Measurements from ENCODE around the gene C6. TPM values are rescaled to one million over a fixed set of nuclear protein-coding genes. Genes with fewer than 3 reads are reported as not detected.
"Not testable (repeated sequence)": the region's sequence is repeated elsewhere in the genome, so short reads cannot be mapped to it uniquely, and the experiment has no call there.

Gene C6
- total RNA-seq, 1 donor from 2014 or later = 9.8 TPM

DNA sequence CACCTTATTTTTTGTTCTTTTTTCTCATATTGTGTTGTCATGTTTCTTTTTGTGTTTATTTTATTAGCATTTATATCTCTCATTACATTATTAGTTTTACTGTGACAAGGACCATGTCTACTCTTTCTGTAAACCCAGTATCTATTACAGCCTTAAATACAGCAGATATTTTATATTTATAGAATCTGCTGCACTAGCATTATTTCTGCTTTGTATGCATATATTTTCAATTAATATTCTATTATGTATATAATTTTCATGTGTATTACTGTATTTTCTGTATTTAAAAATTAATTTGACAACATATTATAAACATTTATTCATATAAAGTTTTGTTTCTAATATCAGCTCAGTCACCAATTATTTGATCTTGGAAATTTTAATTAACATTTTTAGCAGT lies 19.5 kb upstream of the C6 start:
- no peaks in the 10 kb centered on the region for H3K36me3 ChIP-seq
- ATAC-seq = no peak
- no peak for DNase-seq
- H3K4me3 ChIP-seq = no peak overlapping the region
- no peaks in the 10 kb centered on the region for H3K4me1 ChIP-seq
- H3K27me3 ChIP-seq (ENCODE audit: low read depth) = no peaks in the 10 kb centered on the region
- TF ChIP-seq, protein P1, sequence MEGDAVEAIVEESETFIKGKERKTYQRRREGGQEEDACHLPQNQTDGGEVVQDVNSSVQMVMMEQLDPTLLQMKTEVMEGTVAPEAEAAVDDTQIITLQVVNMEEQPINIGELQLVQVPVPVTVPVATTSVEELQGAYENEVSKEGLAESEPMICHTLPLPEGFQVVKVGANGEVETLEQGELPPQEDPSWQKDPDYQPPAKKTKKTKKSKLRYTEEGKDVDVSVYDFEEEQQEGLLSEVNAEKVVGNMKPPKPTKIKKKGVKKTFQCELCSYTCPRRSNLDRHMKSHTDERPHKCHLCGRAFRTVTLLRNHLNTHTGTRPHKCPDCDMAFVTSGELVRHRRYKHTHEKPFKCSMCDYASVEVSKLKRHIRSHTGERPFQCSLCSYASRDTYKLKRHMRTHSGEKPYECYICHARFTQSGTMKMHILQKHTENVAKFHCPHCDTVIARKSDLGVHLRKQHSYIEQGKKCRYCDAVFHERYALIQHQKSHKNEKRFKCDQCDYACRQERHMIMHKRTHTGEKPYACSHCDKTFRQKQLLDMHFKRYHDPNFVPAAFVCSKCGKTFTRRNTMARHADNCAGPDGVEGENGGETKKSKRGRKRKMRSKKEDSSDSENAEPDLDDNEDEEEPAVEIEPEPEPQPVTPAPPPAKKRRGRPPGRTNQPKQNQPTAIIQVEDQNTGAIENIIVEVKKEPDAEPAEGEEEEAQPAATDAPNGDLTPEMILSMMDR (IDR thresholded peaks at IDR 0.05) = no peak
- intact Hi-C loops (cut with DNase I) = no loop called here
- H3K9me3 ChIP-seq = peaks cover 8% of the 10 kb centered on the region
- H3K27ac ChIP-seq = no peak overlapping the region

DNA sequence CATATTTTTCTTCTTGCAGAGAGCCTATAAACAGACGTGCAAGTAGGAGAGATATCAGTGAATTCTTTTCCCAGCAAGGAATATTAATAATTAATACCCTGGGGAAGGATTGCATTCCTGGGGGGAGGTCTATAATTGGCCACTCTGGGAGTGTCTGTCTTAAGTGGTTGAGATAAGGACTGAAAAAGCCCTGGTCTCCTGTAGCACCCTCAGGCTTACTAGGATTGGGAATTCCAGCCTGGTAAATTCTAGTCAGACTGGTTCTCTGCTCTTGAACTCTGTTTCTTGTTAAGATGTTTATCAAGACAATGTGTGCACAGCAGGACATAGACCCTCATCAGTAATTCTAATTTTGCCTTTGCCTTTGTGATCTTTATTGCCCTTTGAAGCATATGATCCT lies 16.9 kb upstream of the C6 start:
- intact Hi-C loops (cut with DNase I); ATAC-seq; H3K27ac ChIP-seq; H3K9me3 ChIP-seq; H3K4me3 ChIP-seq; DNase-seq; H3K36me3 ChIP-seq; H3K4me1 ChIP-seq; H3K27me3 ChIP-seq (ENCODE audit: low read depth): not testable (repeated sequence)

DNA sequence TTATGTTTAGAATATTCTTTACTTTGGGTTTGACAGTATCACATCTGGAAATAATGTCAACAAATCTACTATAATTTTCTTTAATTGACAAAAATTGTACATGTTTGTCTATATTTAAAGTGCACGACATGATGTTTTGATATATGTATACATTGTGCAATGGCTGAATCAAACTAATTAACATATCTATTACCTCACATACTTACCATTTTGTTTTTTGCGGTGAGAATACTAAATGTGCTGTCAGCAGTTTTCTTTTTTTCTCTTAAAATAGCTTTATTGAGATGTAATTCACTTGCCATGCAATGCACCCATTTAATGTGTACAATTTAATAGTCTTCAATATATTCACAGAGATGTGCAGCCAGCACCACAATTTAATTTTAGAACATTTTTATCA lies 10.6 kb upstream of the C6 start:
- Histone ChIP-seq H3K4me1 (no peaks in the 10 kb centered on the region), H3K36me3 (no peaks in the 10 kb centered on the region), H3K27me3 (ENCODE audit: low read depth) (no peaks in the 10 kb centered on the region), H3K27ac (no peak overlapping the region), H3K4me3 (no peak overlapping the region), H3K9me3 (no peaks in the 10 kb centered on the region)
- ATAC-seq (no peak), DNase-seq (no peak)
- intact Hi-C loops (cut with DNase I) = no loop called here
- TF ChIP-seq, protein P1 (IDR thresholded peaks at IDR 0.05) = no peak

DNA sequence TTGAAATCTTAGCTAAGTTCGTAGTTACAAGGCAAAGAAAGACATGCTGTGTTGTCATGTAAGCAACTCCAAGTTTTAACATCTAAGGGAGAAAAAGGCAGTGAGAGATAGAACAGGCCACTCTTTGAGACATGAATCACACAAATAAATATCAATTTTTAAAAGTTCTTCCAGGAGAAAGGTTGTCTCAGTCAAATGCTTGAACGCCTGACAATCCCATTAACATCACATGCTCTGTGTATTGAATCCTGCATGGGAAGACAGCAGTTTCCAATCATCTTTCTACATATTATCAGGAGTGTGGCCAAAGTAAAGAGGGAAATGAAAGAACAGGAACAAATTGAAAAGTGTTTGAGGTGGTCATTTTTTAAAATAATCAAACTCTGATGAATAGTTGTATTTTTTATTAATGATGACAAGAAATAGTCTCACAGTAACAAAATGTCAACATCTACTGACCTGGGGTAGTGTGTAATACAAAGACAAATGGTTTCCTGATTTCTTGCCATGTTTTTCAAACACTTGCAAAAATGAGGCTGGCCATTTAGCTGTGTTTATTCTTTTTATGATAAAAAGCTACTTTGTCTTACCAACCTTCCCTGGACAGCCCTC lies 6.4 kb upstream of the C6 start:
- Histone ChIP-seq H3K27ac (peak overlapping the region; percentile 53), H3K4me1 (no peaks in the 10 kb centered on the region), H3K27me3 (ENCODE audit: low read depth) (no peaks in the 10 kb centered on the region), H3K36me3 (no peaks in the 10 kb centered on the region), H3K9me3 (no peaks in the 10 kb centered on the region), H3K4me3 (no peak overlapping the region)
- intact Hi-C loops (cut with DNase I) = no loop called here
- ATAC-seq (peak in 1 of 2 donors; percentile 21), DNase-seq (no peak)
- TF ChIP-seq, protein P1 (IDR thresholded peaks at IDR 0.05) = no peak

DNA sequence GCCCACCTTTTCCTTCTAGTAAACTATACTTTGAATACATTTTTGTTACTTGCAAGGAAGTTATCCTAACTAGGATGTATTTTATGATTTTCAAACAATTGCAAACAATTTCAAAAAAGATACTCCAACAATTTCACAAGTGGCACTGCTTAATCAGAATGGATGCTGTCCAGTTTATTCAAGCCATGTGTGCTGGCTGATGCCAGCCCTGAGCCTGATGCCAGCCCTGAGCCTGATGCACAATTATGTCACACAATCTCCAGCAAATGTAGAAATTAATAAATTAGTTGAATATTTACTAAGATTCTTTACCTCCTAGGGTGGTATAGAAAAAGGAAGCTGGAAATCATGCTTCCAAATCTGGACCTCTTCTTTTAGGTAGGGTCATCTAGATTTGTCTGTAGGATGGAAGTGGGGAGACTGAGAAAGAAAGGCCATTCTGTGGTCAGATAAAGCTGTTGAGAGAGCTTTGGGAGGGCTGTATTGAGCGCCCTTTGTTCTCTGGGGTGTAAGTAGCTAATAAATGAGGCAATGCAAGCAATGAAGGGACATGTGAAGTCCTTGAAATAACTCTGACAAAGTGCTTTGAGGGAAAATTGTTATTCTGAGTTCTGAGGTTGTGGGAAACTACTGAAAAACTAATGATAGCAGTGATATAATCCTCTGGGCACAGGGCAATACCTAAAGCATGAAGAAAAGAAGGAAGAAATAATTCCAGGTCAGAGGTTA lies 5.8 kb upstream of the C6 start:
- ATAC-seq = peak in 1 of 2 donors; percentile 29

DNA sequence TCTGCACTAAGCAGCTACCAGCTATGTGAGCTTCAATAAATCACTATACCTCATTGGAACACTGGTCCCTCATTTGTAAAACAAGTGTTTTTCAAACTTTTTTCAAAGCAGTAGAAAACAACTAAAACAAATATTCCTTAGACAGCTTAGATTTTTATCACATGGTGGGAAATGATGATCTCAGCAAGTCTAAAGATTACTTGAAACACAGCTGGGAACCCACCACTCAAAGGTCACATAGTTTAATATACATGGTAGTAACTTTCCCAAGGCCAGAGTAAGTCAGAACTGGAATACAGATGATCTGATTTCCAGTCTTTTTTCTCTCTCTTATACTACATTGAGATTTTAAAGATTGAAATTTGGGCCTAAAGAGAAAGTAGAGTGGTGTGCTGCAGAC lies 850 bp upstream of the C6 start:
- H3K4me3 ChIP-seq = no peak overlapping the region
- H3K36me3 ChIP-seq = no peaks in the 10 kb centered on the region
- H3K27ac ChIP-seq = no peak overlapping the region
- H3K4me1 ChIP-seq = no peaks in the 10 kb centered on the region
- DNase-seq (no peak), ATAC-seq (no peak)
- intact Hi-C loops (cut with DNase I) = no loop called here
- TF ChIP-seq, protein P1 (IDR thresholded peaks at IDR 0.05) = no peak
- H3K9me3 ChIP-seq = no peaks in the 10 kb centered on the region
- H3K27me3 ChIP-seq (ENCODE audit: low read depth) = no peaks in the 10 kb centered on the region

More for the DNA sequence above, 5.8 kb upstream of the C6 start:
- Histone ChIP-seq H3K4me1 (no peaks in the 10 kb centered on the region), H3K27me3 (ENCODE audit: low read depth) (no peaks in the 10 kb centered on the region), H3K36me3 (no peaks in the 10 kb centered on the region), H3K27ac (peak overlapping the region; percentile 53), H3K4me3 (no peak overlapping the region), H3K9me3 (no peaks in the 10 kb centered on the region)
- TF ChIP-seq, protein P1 (IDR thresholded peaks at IDR 0.05) = no peak
- intact Hi-C loops (cut with DNase I) = no loop called here
- DNase-seq = no peak

All from lower lobe of right lung (tissue), 2 donors.